VCaP (cell line): ENCODE measurements around the gene ASIC3.

ENCODE experiments used
- H3K27ac ChIP-seq: fragments of 450-650 bp; 2 replicates; pipeline ENCODE4 v1.5.1; 2017
- CTCF ChIP-seq: fragments of 450-650 bp; conservative IDR thresholded peaks from 2 replicates; pipeline ENCODE4 v1.5.1; 2017; ENCODE audit warnings: mild to moderate bottlenecking, moderate library complexity

ASIC3 gene

GRCh38 chr7:151088019-151088855 lies 39.9 kb downstream of the ASIC3 start:
- TF ChIP-seq CTCF: no peak
- peak overlapping the region; percentile 97 for H3K27ac ChIP-seq

- peak overlapping the region; percentile 97 for H3K27ac ChIP-seq
- no peak for TF ChIP-seq CTCF
Measured at GRCh38 chr7:151088856-151089699, 40.7 kb downstream of the ASIC3 start.

DNA sequence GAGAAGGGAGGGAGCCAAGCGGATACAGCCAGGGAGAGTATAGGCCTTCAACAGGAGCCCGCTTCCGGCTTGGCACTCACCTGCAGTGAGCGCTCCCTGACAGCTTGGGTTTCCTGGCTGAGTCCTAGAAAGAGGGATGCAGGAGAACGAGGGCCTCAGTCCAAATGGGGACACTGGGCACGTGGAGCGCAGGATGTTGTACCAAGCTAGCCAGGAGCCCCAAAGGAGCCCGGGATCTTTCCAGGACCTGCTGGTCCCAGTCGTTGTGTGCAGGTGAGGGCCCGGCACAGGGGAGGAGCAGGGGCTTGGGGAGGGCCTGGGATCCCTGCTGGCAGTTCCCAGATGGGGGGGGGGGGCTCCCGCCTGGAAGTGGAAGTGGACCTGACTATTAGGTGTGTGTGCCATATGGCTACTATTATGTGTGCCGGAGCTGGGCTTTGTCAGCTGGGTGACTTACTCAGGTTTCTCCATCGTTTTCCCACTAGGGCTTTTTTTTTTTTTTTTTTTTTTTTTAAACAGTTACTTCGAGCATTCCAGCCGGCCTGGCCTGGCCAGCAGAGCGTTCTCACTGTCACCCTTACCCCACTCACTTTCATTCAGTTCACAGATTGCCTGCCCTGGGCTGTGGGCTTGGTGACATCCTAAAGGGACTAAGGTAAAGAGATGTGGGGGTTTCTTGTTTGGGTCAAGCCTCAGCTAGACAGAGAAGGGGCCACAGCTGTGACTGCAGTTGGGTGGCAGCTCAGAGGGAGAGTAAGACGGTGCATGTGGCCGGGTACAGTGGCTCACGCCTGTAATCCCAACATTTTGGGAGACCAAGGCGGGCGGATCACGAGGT lies 41.8 kb downstream of the ASIC3 start:
- no peak for TF ChIP-seq CTCF
- peak overlapping the region; percentile 97 for H3K27ac ChIP-seq

GRCh38 chr7:151091003-151091402 lies 42.7 kb downstream of the ASIC3 start:
- TF ChIP-seq CTCF: no peak
- H3K27ac ChIP-seq: peak overlapping the region; percentile 97; the same call in 1 of the 2 replicates

DNA sequence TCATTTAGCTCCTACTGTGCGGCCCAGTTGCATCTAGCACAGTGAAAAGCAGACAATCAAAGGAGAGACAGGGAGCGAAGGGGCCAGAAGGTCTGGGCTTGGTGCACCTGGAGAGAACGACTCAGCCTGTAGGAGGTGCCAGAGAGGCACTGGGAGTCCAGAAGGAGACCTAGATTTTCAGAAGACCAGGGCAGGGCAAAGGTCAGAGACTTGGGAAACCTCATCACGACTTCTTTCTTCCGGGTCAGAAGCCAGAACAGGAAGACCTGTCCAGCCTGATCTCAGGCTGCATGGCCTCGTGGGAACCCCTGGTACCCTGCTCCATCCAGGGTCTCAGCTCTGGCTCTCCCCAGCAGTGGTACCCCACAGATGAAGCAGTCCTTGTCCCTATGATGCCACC lies 43.1 kb downstream of the ASIC3 start:
- peak; percentile 71 for TF ChIP-seq CTCF
- peak overlapping the region; percentile 97; the same call in 1 of the 2 replicates for H3K27ac ChIP-seq

GRCh38 chr7:151091988-151092387 lies 43.7 kb downstream of the ASIC3 start:
- no peak overlapping the region for H3K27ac ChIP-seq
- no peak for TF ChIP-seq CTCF
